SK-N-SH (cell line): ENCODE results near the gene BMPR1B. TPM values are rescaled to one million over a fixed set of nuclear protein-coding genes. Genes with fewer than 3 reads are reported as not detected.

Source experiments
- CTCF ChIA-PET: fragments of 300-600, 350-600 bp; formaldehyde crosslinking; extraction: SDS; loops from one replicate; lab custom pipeline; 2021; lab: Yijun Ruan, JAX
- POLR2A ChIA-PET: fragments of 350-600 bp; sonication (Branson Sonifier 250); formaldehyde crosslinking; extraction: SDS; loops from one replicate; lab custom pipeline; 2020; ENCODE audit warnings: antibody characterized with exemption, inconsistent platforms; lab: Yijun Ruan, JAX
- DNase-seq: peaks from one replicate; pipeline ENCODE4 v3.0.0; 2012
- H2AFZ ChIP-seq: fragments of 200-600 bp; sonication (generic); 2 replicates; pipeline ENCODE4 v1.8.1; 2016; ENCODE audit warnings: antibody characterized with exemption, mild to moderate bottlenecking, low read depth
- H3F3A ChIP-seq: fragments of 200-600 bp; sonication (generic); replicated peaks from 2 replicates; pipeline ENCODE3; 2016; ENCODE audit warnings: antibody characterized with exemption, mild to moderate bottlenecking; ENCODE audit not compliant: insufficient read depth
- H3K27ac ChIP-seq, 2 experiments: fragments of 200-500 bp in 1 of 2; fragments of 200-600 bp in 1 of 2; sonication (Bioruptor generic) in 1 of 2; sonication (generic), shearing (Covaris generic) in 1 of 2; 2 replicates each; pipeline versions ENCODE4 v1.5.1 to v1.6.1; 2014 to 2016; ENCODE audit warnings: low read depth in 2 of 2, inconsistent platforms in 1 of 2, low read length in 1 of 2, mild to moderate bottlenecking in 1 of 2, mixed read lengths in 1 of 2
- H3K27me3 ChIP-seq: fragments of 200-600 bp; sonication (generic), shearing (Covaris generic); 2 replicates; pipeline ENCODE4 v1.6.1; 2016; ENCODE audit warnings: mixed run types; ENCODE audit not compliant: insufficient read depth
- H3K36me3 ChIP-seq, 2 experiments: fragments of 200-500 bp in 1 of 2; fragments of 200-600 bp in 1 of 2; sonication (Bioruptor generic) in 1 of 2; sonication (generic) in 1 of 2; replicated peaks in 1 of 2; 2 replicates each; pipeline versions ENCODE3 to v1.5.1; 2014 to 2016; ENCODE audit warnings: low read length in 1 of 2, mild to moderate bottlenecking in 1 of 2; ENCODE audit not compliant: insufficient read depth in 2 of 2, control insufficient read depth in 1 of 2
- H3K4me1 ChIP-seq, 2 experiments: fragments of 200-500 bp in 1 of 2; fragments of 200-600 bp in 1 of 2; sonication (Bioruptor generic) in 1 of 2; sonication (generic), shearing (Covaris generic) in 1 of 2; 2 replicates each; pipeline versions ENCODE4 v1.5.1 to v1.6.1; 2014 to 2016; ENCODE audit warnings: low read depth in 1 of 2, low read length in 1 of 2, mixed run types in 1 of 2; ENCODE audit not compliant: insufficient read depth in 2 of 2, control insufficient read depth in 1 of 2
- H3K4me2 ChIP-seq: fragments of 200-600 bp; sonication (generic), shearing (Covaris generic); 2 replicates; pipeline ENCODE4 v1.6.1; 2017; ENCODE audit warnings: mixed run types
- H3K4me3 ChIP-seq, 2 experiments: fragments of 200-500 bp in 1 of 2; fragments of 200-600 bp in 1 of 2; sonication (Bioruptor generic) in 1 of 2; sonication (generic), shearing (Covaris generic) in 1 of 2; 2 replicates each; pipeline versions ENCODE4 v1.5.1 to v1.8.1; 2014 to 2016; ENCODE audit warnings: low read depth in 2 of 2, inconsistent platforms in 1 of 2, low read length in 1 of 2, mild to moderate bottlenecking in 1 of 2, mixed read lengths in 1 of 2, moderate library complexity in 1 of 2
- H3K79me2 ChIP-seq: fragments of 200-600 bp; sonication (generic); 2 replicates; pipeline ENCODE4 v1.8.1; 2017; ENCODE audit warnings: mild to moderate bottlenecking; ENCODE audit not compliant: insufficient read depth
- H3K9ac ChIP-seq: fragments of 200-600 bp; sonication (generic); 2 replicates; pipeline ENCODE4 v1.6.1; 2017; ENCODE audit warnings: mixed run types
- H3K9me2 ChIP-seq: fragments of 200-600 bp; sonication (generic); 2 replicates; pipeline ENCODE4 v1.6.1; 2017; ENCODE audit warnings: mixed run types
- H3K9me3 ChIP-seq: fragments of 200-600 bp; sonication (generic); 2 replicates; pipeline ENCODE4 v1.6.1; 2017; ENCODE audit warnings: mixed run types, mild to moderate bottlenecking, moderate library complexity
- H4K20me1 ChIP-seq: fragments of 200-600 bp; sonication (generic); 2 replicates; pipeline ENCODE4 v1.6.1; 2017; ENCODE audit warnings: mild to moderate bottlenecking, mixed run types; ENCODE audit not compliant: insufficient read depth
- CTCF ChIP-seq: fragments of 200-600 bp; sonication (generic); IDR thresholded peaks from 2 replicates; pipeline ENCODE4 v1.6.1; 2017; ENCODE audit warnings: antibody characterized with exemption, mild to moderate bottlenecking, moderate library complexity
- ELF1 ChIP-seq: IDR thresholded peaks from 2 replicates; pipeline ENCODE4 v1.4.0; 2012
- EP300 ChIP-seq, 2 experiments: IDR thresholded peaks; 2 replicates each; pipeline versions ENCODE4 v1.4.0 to v1.6.1; 2012; ENCODE audit warnings: borderline replicate concordance in 1 of 2, low read depth in 1 of 2, low read length in 1 of 2
- GABPA ChIP-seq: IDR thresholded peaks from 2 replicates; pipeline ENCODE4 v1.4.0; 2012; ENCODE audit warnings: low read depth, mild to moderate bottlenecking
- GATA2 ChIP-seq: sonication (generic); formaldehyde crosslinking; IDR thresholded peaks from 2 replicates; pipeline ENCODE4 v1.5.0; 2020; ENCODE audit warnings: mild to moderate bottlenecking, missing genetic modification reagents
- IRF3 ChIP-seq: fragments of 150-350 bp; IDR thresholded peaks from 2 replicates; pipeline ENCODE4 v1.6.1; 2016; ENCODE audit warnings: mild to moderate bottlenecking, low read depth, low read length
- JUND ChIP-seq: IDR thresholded peaks from 2 replicates; pipeline ENCODE4 v1.4.0; 2012
- MEF2A ChIP-seq: IDR thresholded peaks from 2 replicates; pipeline ENCODE4 v1.4.0; 2012; ENCODE audit warnings: low read depth, borderline replicate concordance
- NRF1 ChIP-seq: IDR thresholded peaks from 2 replicates; pipeline ENCODE4 v1.6.1; 2012; ENCODE audit warnings: low read depth, mild to moderate bottlenecking, low read length
- POLR2AphosphoS5 ChIP-seq: IDR thresholded peaks from 2 replicates; pipeline ENCODE4 v1.6.1; 2012; ENCODE audit warnings: low read depth, low read length
- RCOR1 ChIP-seq: fragments of 150-350 bp; IDR thresholded peaks from 2 replicates; pipeline ENCODE4 v1.6.1; 2017; ENCODE audit warnings: antibody characterized with exemption, low read length
- RFX5 ChIP-seq: IDR thresholded peaks from 2 replicates; pipeline ENCODE4 v1.6.1; 2012; ENCODE audit warnings: mild to moderate bottlenecking, improper control_type of control experiment, low read length
- RXRA ChIP-seq: IDR thresholded peaks from 2 replicates; pipeline ENCODE4 v1.4.0; 2012; ENCODE audit warnings: low read depth, mild to moderate bottlenecking, borderline replicate concordance
- SIN3A ChIP-seq: IDR thresholded peaks from 2 replicates; pipeline ENCODE4 v1.6.1; 2012; ENCODE audit warnings: low read depth, mild to moderate bottlenecking, low read length, moderate library complexity, borderline replicate concordance
- TAF1 ChIP-seq: IDR thresholded peaks from 2 replicates; pipeline ENCODE4 v1.6.1; 2012; ENCODE audit warnings: low read depth, mild to moderate bottlenecking, low read length, moderate library complexity, borderline replicate concordance
- TCF12 ChIP-seq: IDR thresholded peaks from 2 replicates; pipeline ENCODE4 v1.4.0; 2012
- YY1 ChIP-seq: IDR thresholded peaks from 2 replicates; pipeline ENCODE4 v1.4.0; 2012; ENCODE audit warnings: low read depth, mild to moderate bottlenecking
- WGBS: methylation state at CpG from one replicate; pipeline ENCODE4 v1.1.6; 2017; ENCODE audit warnings: low lambda C conversion rate; 5-methylcytosine and 5-hydroxymethylcytosine counted together
- polyA plus RNA-seq, 3 experiments: library from polyadenylated mRNA; depleted of rRNA; stranded (reverse); fragments of >200 nt; gene quantifications; 2 replicates each; pipeline ENCODE4 v1.2.3, GENCODE V29; 2012
- TF ChIP-seq, protein P1 (sequence below): fragments of 150-350 bp; IDR thresholded peaks from 2 replicates; pipeline ENCODE4 v1.6.1; 2017; ENCODE audit warnings: antibody characterized with exemption, low read length, low read depth, borderline replicate concordance

Gene BMPR1B
- polyA plus RNA-seq, 1 of the 3 experiments (the other 2 are of a cell fraction), result 0.16 TPM

DNA sequence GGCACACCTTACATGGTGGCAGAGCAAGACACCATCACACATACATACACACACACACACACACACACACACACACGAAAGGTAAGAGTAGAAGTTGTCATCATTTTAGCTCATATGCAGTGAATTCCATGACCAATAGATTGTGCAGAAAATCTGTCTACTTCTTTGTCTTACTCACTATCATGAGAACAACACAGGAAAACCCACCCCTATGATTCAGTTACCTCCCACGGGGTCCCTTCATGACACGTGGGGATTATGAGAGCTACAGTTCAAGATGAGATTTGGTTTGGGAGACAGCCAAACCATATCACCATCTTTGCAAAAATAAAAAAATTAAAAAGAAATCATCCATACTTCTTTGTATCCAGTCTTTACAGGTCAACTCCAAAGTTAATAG, 221.1 kb downstream of the BMPR1B start:
- peaks cover 9% of the 10 kb centered on the region for H3F3A ChIP-seq
- H4K20me1 ChIP-seq, result no peaks in the 10 kb centered on the region
- no peak overlapping the region for H3K9ac ChIP-seq
- H3K79me2 ChIP-seq, result no peaks in the 10 kb centered on the region
- ChIA-PET POLR2A (no interaction called here), CTCF (interaction anchor here (2.0 kb wide), 1 partner anchor 17 kb away, joined by 7 read pairs; no protein-coding TSS in a partner anchor)
- no peak overlapping the region for H3K27ac ChIP-seq
- WGBS, result 60% methylated on average over 3 of the region's 3 CpGs
- H3K9me2 ChIP-seq, result no peaks in the 10 kb centered on the region
- H3K4me3 ChIP-seq, result no peak overlapping the region
- TF ChIP-seq YY1, result no peak
- no peak for TF ChIP-seq GABPA
- TF ChIP-seq TCF12, result no peak
- no peak for TF ChIP-seq MEF2A
- no peak for TF ChIP-seq SIN3A
- TF ChIP-seq JUND, result no peak
- TF ChIP-seq GATA2 (CRISPR knock-in tag), result no peak
- H3K4me1 ChIP-seq, result peaks cover 0 to 2% of the 10 kb centered on the region in 2 experiments; a peak in 1 of 4 replicates
- H3K4me2 ChIP-seq, result no peak overlapping the region
- no peak overlapping the region for H2AFZ ChIP-seq
- no peak for DNase-seq
- no peaks in the 10 kb centered on the region for H3K27me3 ChIP-seq
- no peaks in the 10 kb centered on the region for H3K36me3 ChIP-seq
- no peaks in the 10 kb centered on the region for H3K9me3 ChIP-seq

GRCh38 chr4:94979621-94980020, 221.9 kb downstream of the BMPR1B start:
- Histone ChIP-seq H3K27me3 (no peaks in the 10 kb centered on the region), H3K79me2 (no peaks in the 10 kb centered on the region), H3K9ac (no peak overlapping the region), H4K20me1 (no peaks in the 10 kb centered on the region), H3K9me3 (no peaks in the 10 kb centered on the region), H3K9me2 (no peaks in the 10 kb centered on the region), H3K36me3 (no peaks in the 10 kb centered on the region), H3K4me3 (no peak overlapping the region), H2AFZ (no peak overlapping the region), H3K27ac (no peak overlapping the region), H3K4me1 (peaks cover 0 to 2% of the 10 kb centered on the region in 2 experiments; a peak in 1 of 4 replicates), H3F3A (peaks cover 9% of the 10 kb centered on the region), H3K4me2 (no peak overlapping the region)
- no peak for DNase-seq
- WGBS, result 95% methylated on average over 5 of the region's 5 CpGs
- TF ChIP-seq RXRA (no peak), MEF2A (no peak), ELF1 (no peak), TAF1 (no peak), TCF12 (no peak), CTCF (no peak), EP300 (IDR thresholded peaks at IDR 0.05; ENCODE audit: borderline replicate concordance in 1 of 2, low read depth in 1 of 2, low read length in 1 of 2) (no peak), NRF1 (no peak), RFX5 (no peak), POLR2AphosphoS5 (no peak), JUND (no peak), RCOR1 (no peak), IRF3 (no peak)
- TF ChIP-seq, protein P1, sequence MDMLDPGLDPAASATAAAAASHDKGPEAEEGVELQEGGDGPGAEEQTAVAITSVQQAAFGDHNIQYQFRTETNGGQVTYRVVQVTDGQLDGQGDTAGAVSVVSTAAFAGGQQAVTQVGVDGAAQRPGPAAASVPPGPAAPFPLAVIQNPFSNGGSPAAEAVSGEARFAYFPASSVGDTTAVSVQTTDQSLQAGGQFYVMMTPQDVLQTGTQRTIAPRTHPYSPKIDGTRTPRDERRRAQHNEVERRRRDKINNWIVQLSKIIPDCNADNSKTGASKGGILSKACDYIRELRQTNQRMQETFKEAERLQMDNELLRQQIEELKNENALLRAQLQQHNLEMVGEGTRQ, result no peak
- CTCF ChIA-PET, result interaction anchor here (2.0 kb wide), 1 partner anchor 16 kb away, joined by 7 read pairs; no protein-coding TSS in a partner anchor
- POLR2A ChIA-PET, result no interaction called here
